Measurements from ENCODE around the gene PPFIA4. TPM values are rescaled to one million over a fixed set of nuclear protein-coding genes. Genes with fewer than 3 reads are reported as not detected.

Gene PPFIA4
- total RNA-seq, 3 donors from 2014 or later (not counting 1 experiment from before 2014, with no cell fraction given), result 0.18 to 0.88 (median 0.33) TPM

GRCh38 chr1:203078478-203078877 is 52.2 kb downstream of the PPFIA4 start:
- WGBS (ENCODE audit: insufficient coverage), result 58% methylated on average over 2 of the region's 3 CpGs
- H3K4me1 ChIP-seq (ENCODE audit: control insufficient read depth, insufficient read depth, low read length), result peaks cover 12% of the 10 kb centered on the region
- ATAC-seq, result no peak
- no peaks in the 10 kb centered on the region for H3K9me3 ChIP-seq (ENCODE audit: control insufficient read depth, insufficient read depth, low read length)
- H3K4me3 ChIP-seq (ENCODE audit: low read length), result no peak overlapping the region
- Mint-ChIP-seq H3K27me3 (ENCODE audit: low read depth in 2 of 2) (peaks cover 42 to 52% of the 10 kb centered on the region in 2 donors), H3K9me3 (no peaks in the 10 kb centered on the region), H3K36me3 (no peaks in the 10 kb centered on the region), H3K4me1 (peaks cover 4 to 6% of the 10 kb centered on the region in 2 donors), H3K27ac (no peak overlapping the region), H3K4me3 (no peak overlapping the region)
- H3K36me3 ChIP-seq (ENCODE audit: control insufficient read depth, insufficient read depth, low read length), result no peaks in the 10 kb centered on the region
- DNase-seq, result no peak
- no peak overlapping the region for H3K27ac ChIP-seq (ENCODE audit: low read length)
- no peak for TF ChIP-seq CTCF (IDR thresholded peaks at IDR 0.05)
- H3K27me3 ChIP-seq (ENCODE audit: control insufficient read depth, insufficient read depth, low read length), result peaks cover 2% of the 10 kb centered on the region
- intact Hi-C loops (cut with micrococcal nuclease), result no loop called here

DNA sequence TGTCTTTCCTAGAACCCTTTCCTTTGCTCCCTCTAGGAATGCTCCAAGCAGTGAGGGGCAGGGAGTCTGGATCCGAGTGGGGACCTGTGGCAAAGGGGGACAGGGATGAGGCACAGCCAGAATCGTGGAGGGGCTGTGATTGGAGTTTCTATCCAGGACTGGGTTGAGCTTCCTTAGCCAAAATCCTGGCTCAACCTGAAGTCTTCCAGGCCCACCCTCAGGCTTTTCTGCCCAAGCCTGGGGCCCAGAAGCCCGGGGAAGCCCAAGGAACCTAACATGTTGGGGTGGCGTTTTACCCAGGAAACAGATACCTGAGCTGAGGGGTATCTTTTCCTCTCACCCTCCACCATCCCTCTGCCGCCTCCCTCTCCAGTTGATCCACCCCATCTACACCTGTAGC is 54.2 kb downstream of the PPFIA4 start:
- 65% methylated on average over 5 of the region's 5 CpGs for WGBS (ENCODE audit: insufficient coverage)
- intact Hi-C loops (cut with micrococcal nuclease), result no loop called here
- H3K27me3 Mint-ChIP-seq (ENCODE audit: low read depth in 2 of 2), result peaks cover 32 to 45% of the 10 kb centered on the region in 2 donors
- TF ChIP-seq CTCF (IDR thresholded peaks at IDR 0.05), result no peak
- Histone ChIP-seq H3K4me1 (ENCODE audit: control insufficient read depth, insufficient read depth, low read length) (peaks cover 10% of the 10 kb centered on the region), H3K36me3 (ENCODE audit: control insufficient read depth, insufficient read depth, low read length) (no peaks in the 10 kb centered on the region), H3K4me3 (ENCODE audit: low read length) (no peak overlapping the region), H3K9me3 (ENCODE audit: control insufficient read depth, insufficient read depth, low read length) (no peaks in the 10 kb centered on the region), H3K27ac (ENCODE audit: low read length) (no peak overlapping the region), H3K27me3 (ENCODE audit: control insufficient read depth, insufficient read depth, low read length) (peaks cover 2% of the 10 kb centered on the region)
- ATAC-seq, result no peak
- no peak for DNase-seq
- H3K4me1 Mint-ChIP-seq, result peaks cover 4 to 6% of the 10 kb centered on the region in 2 donors
- H3K27ac Mint-ChIP-seq, result no peak overlapping the region
- H3K9me3 Mint-ChIP-seq, result no peaks in the 10 kb centered on the region
- H3K4me3 Mint-ChIP-seq, result no peak overlapping the region
- no peaks in the 10 kb centered on the region for H3K36me3 Mint-ChIP-seq

DNA sequence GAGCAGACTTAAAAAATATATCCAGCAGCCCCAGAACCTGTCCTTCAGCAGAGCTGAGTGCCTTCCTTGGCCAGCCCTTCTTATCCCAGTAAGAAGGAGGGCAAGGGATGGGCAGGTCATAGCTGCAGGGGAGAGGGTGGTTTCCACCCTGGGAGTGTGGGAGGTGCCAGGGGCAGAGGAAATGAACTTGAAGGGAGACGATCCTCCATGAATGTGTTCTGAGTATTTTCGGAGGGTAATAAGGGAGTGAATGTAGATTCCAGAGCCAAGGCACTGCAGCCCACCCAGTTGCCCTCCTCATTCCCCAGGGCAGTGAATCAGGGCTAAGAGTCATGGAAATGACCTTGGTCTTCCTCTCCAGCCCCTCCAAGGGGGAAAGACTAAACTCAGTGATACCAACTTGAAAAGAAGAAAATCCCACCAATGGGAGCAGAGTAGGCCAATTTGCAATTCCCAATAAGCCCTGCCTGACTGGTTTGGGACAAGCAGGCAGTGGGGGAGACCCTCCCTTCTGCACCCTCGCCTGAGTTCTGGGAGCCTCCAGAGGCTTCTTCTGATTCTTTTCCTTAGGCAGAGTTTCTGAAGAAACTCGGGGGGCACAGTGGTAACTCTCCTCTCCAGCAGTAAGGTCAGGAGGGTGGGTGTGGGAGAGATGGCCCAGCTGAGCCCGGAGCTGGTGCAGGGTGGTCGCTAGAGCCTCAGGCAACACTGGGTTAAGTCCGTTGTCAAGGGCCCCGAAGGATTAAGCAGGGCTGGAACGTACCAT is 55.4 kb downstream of the PPFIA4 start:
- peaks cover 25 to 37% of the 10 kb centered on the region in 2 donors for H3K27me3 Mint-ChIP-seq (ENCODE audit: low read depth in 2 of 2)
- no peak for TF ChIP-seq CTCF (IDR thresholded peaks at IDR 0.05)
- ATAC-seq (no peak), DNase-seq (no peak)
- Histone ChIP-seq H3K36me3 (ENCODE audit: control insufficient read depth, insufficient read depth, low read length) (no peaks in the 10 kb centered on the region), H3K4me3 (ENCODE audit: low read length) (no peak overlapping the region), H3K4me1 (ENCODE audit: control insufficient read depth, insufficient read depth, low read length) (no peaks in the 10 kb centered on the region), H3K9me3 (ENCODE audit: control insufficient read depth, insufficient read depth, low read length) (no peaks in the 10 kb centered on the region), H3K27me3 (ENCODE audit: control insufficient read depth, insufficient read depth, low read length) (no peaks in the 10 kb centered on the region), H3K27ac (ENCODE audit: low read length) (no peak overlapping the region)
- no peaks in the 10 kb centered on the region for H3K4me1 Mint-ChIP-seq
- intact Hi-C loops (cut with micrococcal nuclease), result no loop called here
- H3K9me3 Mint-ChIP-seq, result no peaks in the 10 kb centered on the region
- WGBS (ENCODE audit: insufficient coverage), result 80% methylated on average over 9 of the region's 9 CpGs
- no peak overlapping the region for H3K27ac Mint-ChIP-seq
- no peak overlapping the region for H3K4me3 Mint-ChIP-seq
- no peaks in the 10 kb centered on the region for H3K36me3 Mint-ChIP-seq

GRCh38 chr1:203082231-203082505 is 55.9 kb downstream of the PPFIA4 start:
- Histone ChIP-seq H3K4me1 (ENCODE audit: control insufficient read depth, insufficient read depth, low read length) (no peaks in the 10 kb centered on the region), H3K27me3 (ENCODE audit: control insufficient read depth, insufficient read depth, low read length) (no peaks in the 10 kb centered on the region), H3K27ac (ENCODE audit: low read length) (no peak overlapping the region), H3K4me3 (ENCODE audit: low read length) (no peak overlapping the region), H3K9me3 (ENCODE audit: control insufficient read depth, insufficient read depth, low read length) (no peaks in the 10 kb centered on the region), H3K36me3 (ENCODE audit: control insufficient read depth, insufficient read depth, low read length) (no peaks in the 10 kb centered on the region)
- Mint-ChIP-seq H3K9me3 (no peaks in the 10 kb centered on the region), H3K4me1 (no peaks in the 10 kb centered on the region), H3K27ac (no peak overlapping the region), H3K36me3 (no peaks in the 10 kb centered on the region), H3K4me3 (no peak overlapping the region), H3K27me3 (ENCODE audit: low read depth in 2 of 2) (peaks cover 21 to 33% of the 10 kb centered on the region in 2 donors)
- no peak for ATAC-seq
- 88% methylated on average over 3 of the region's 3 CpGs for WGBS (ENCODE audit: insufficient coverage)
- no peak for DNase-seq
- intact Hi-C loops (cut with micrococcal nuclease), result no loop called here
- no peak for TF ChIP-seq CTCF (IDR thresholded peaks at IDR 0.05)

All from natural killer cell (primary cell).